Type B pancreatic cell (in vitro differentiated cells): ENCODE results near the gene PPP1R15B. TPM values are rescaled to one million over a fixed set of nuclear protein-coding genes. Genes with fewer than 3 reads are reported as not detected.

ENCODE experiments used
- DNase-seq: peaks from one replicate; pipeline ENCODE4 v3.0.0; 2021; ENCODE audit warnings: mixed read lengths; ENCODE audit not compliant: unreplicated experiment; ENCODE audit errors: extremely low spot score
- H3K27ac Mint-ChIP-seq: 2 replicates; pipeline ENCODE4 v1.8.0; 2021; ENCODE audit warnings: mild to moderate bottlenecking, mixed read lengths
- H3K27me3 Mint-ChIP-seq: 2 replicates; pipeline ENCODE4 v1.8.0; 2021; ENCODE audit warnings: mixed read lengths
- H3K36me3 Mint-ChIP-seq: 2 replicates; pipeline ENCODE4 v1.8.0; 2021; ENCODE audit warnings: mixed read lengths
- H3K4me1 Mint-ChIP-seq: one replicate; pipeline ENCODE4 v1.8.0; 2021; ENCODE audit warnings: mixed read lengths; ENCODE audit not compliant: unreplicated experiment
- H3K4me3 Mint-ChIP-seq: 2 replicates; pipeline ENCODE4 v1.8.0; 2021; ENCODE audit warnings: mild to moderate bottlenecking, mixed read lengths
- H3K9me3 Mint-ChIP-seq: 2 replicates; pipeline ENCODE4 v1.8.0; 2021; ENCODE audit warnings: mixed read lengths
- total RNA-seq: library from RNA; stranded (reverse); gene quantifications from 2 replicates; pipeline ENCODE4 v1.2.1, GENCODE V29; 2021; ENCODE audit warnings: low replicate concordance
- TF ChIP-seq, protein P1 (sequence below): fragments of 200-600 bp; sonication (generic); conservative IDR thresholded peaks from 2 replicates; pipeline ENCODE4 v1.5.0; 2021; ENCODE audit warnings: antibody characterized with exemption, mild to moderate bottlenecking

The PPP1R15B gene
- total RNA-seq, 1 donor from 2014 or later: 43.3 TPM

DNA sequence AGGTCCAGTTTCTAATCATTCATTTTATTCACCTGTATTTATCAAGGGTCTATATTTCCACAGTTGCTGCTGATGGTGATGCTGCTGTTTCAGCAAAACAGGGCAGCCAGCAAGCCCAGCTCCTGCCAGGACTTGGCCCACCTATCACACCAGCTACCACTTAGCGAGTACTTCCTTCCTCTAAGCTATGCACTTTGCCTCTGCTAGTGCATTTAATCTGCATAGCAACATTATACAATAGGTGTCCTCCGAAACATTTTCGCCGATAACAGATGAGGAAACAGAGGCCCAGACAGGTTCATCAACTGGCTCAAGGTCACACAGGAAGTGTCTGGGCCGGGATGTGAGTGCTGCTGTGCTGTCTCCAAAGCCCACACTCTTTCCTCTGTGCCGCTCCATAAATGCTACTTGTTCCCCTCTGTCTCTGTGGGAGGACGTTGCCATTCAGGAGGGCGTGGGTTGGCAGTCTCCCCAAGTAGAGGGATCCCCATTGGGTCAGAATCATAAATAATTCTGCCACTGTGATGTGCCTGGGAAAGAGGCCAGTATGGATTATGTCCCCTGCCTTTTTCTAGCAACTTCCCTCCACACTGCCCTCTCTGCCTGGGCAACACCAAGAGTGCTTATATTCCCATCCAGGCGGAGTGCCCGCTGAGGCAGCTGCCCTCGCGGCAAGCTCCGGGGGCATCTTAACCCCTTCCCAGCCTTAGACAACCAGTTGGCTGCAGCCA, 42.5 kb downstream of the PPP1R15B start:
- peaks cover 29% of the 10 kb centered on the region for H3K27me3 Mint-ChIP-seq
- TF ChIP-seq, protein P1, sequence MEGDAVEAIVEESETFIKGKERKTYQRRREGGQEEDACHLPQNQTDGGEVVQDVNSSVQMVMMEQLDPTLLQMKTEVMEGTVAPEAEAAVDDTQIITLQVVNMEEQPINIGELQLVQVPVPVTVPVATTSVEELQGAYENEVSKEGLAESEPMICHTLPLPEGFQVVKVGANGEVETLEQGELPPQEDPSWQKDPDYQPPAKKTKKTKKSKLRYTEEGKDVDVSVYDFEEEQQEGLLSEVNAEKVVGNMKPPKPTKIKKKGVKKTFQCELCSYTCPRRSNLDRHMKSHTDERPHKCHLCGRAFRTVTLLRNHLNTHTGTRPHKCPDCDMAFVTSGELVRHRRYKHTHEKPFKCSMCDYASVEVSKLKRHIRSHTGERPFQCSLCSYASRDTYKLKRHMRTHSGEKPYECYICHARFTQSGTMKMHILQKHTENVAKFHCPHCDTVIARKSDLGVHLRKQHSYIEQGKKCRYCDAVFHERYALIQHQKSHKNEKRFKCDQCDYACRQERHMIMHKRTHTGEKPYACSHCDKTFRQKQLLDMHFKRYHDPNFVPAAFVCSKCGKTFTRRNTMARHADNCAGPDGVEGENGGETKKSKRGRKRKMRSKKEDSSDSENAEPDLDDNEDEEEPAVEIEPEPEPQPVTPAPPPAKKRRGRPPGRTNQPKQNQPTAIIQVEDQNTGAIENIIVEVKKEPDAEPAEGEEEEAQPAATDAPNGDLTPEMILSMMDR: no peak
- H3K9me3 Mint-ChIP-seq: no peaks in the 10 kb centered on the region
- no peak overlapping the region for H3K4me3 Mint-ChIP-seq
- no peak overlapping the region for H3K27ac Mint-ChIP-seq
- peaks cover 4% of the 10 kb centered on the region for H3K36me3 Mint-ChIP-seq
- H3K4me1 Mint-ChIP-seq: no peaks in the 10 kb centered on the region
- no peak for DNase-seq

DNA sequence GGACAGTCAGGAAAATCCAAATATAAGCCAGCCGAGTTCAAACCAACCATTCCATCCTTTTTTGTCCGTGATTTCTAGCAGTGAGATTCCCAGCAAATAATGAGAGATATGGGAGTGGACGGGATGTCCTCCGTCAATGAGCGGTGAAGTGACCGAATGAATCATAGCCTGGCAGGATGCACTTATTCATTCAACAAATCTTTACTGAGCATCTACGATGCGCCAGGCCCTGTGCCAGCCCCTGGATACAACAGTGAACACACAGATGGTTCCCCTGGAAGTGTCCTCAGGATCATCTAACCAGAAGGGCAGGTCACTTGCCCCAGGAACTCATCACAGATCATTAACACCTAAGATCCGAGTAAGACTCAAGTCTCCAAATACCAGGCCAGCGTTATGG, 43.7 kb downstream of the PPP1R15B start:
- TF ChIP-seq, protein P1: no peak
- Mint-ChIP-seq H3K27me3 (peaks cover 29% of the 10 kb centered on the region), H3K9me3 (no peaks in the 10 kb centered on the region), H3K27ac (no peak overlapping the region), H3K36me3 (peaks cover 4% of the 10 kb centered on the region), H3K4me1 (peaks cover 6% of the 10 kb centered on the region), H3K4me3 (no peak overlapping the region)
- DNase-seq: no peak

DNA sequence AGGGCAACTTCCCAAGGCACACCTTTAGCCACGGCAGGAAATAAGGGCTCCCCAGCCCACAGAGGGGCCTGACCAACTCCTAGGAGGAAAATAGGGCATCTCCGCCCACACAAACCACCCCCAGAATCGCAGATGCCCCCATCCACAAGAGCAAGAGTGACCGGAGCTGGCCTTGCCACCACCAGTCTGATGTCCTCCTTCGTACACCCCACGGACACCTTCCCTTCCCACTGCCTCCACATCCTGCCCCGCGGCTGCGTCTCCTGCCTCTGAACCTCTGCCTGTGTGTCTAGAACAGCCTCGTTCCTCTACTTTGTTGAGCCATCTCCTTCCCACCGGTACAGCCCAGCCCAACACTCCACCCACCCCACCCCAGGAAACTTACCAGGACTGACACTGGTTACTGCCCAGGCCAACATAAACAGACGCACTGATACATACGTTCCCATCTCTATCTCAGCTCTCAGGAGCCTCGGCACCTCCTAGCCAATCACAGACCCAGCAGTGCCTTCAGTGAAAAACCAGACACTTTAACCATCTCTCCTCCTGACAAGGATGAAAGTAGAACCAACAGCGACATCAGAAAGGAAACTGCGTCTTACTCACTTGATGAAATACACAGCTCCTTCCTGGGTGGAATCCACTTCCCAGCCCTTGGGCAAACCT, 44.3 kb downstream of the PPP1R15B start:
- no peak overlapping the region for H3K27ac Mint-ChIP-seq
- H3K4me1 Mint-ChIP-seq: peaks cover 11% of the 10 kb centered on the region
- H3K9me3 Mint-ChIP-seq: no peaks in the 10 kb centered on the region
- DNase-seq: no peak
- peaks cover 24% of the 10 kb centered on the region for H3K27me3 Mint-ChIP-seq
- no peak overlapping the region for H3K4me3 Mint-ChIP-seq
- TF ChIP-seq, protein P1: no peak
- H3K36me3 Mint-ChIP-seq: peaks cover 4% of the 10 kb centered on the region

DNA sequence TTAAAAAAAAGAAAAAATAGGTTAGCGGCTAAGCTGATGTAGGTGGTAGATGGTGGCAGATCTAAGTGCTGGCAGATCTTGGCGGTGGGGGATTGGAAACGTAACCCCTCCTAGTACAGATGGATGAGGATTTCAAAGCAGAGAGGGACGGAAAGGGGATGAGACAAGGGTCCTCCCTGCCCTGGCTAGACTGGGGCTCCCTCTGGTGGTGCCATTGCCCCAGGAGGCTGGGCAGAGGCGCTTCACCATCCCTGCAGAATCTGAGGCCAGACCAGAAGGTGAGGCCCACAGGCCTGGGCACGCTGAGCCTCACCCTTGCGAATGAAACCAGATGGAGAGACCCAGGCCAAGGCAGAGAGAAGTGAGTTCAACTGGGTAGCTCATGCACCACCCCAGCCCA, 44.9 kb downstream of the PPP1R15B start:
- no peak overlapping the region for H3K27ac Mint-ChIP-seq
- DNase-seq: no peak
- TF ChIP-seq, protein P1: peak; percentile 60
- no peaks in the 10 kb centered on the region for H3K9me3 Mint-ChIP-seq
- H3K27me3 Mint-ChIP-seq: peaks cover 18% of the 10 kb centered on the region
- no peak overlapping the region for H3K4me3 Mint-ChIP-seq
- peaks cover 11% of the 10 kb centered on the region for H3K4me1 Mint-ChIP-seq
- H3K36me3 Mint-ChIP-seq: peaks cover 4% of the 10 kb centered on the region

DNA sequence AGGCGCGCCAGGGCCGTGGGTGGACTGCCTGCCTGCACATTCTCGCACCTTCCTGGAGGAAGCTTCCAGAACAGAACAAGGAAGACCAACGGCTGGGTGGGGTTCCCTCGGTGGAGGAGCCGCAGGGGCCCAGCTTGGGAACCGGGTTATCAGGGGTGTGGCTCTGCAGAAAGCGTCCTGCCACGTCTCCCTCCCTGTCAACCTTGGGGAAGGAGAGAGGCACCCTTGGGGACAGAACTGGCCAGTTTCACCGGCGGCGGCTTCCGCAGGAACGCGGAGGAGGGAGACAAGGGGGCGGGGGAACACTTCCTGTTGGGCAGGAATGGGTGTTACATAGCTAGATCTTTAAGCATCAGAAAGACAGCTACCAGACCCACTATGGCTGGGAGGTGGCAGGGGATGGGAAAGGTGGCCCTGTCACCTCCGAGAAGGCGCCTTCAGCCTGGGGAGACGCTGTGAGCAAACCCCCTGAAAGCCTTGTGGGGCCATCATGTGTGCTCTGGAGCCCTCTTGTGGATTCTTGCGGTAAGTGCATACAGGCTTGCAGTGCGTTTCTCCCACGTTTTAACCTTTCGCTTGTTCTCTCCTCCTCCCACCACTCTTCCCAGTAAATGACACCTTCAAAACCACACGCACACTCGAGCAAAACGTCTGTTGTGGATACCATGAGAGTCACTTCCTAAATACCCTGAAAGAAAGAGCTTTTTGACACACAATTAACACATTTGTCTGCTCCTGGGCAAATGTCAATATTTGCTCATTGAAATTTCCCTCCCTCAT, 48.1 kb downstream of the PPP1R15B start:
- Mint-ChIP-seq H3K27ac (peak overlapping the region; percentile 57), H3K27me3 (peaks cover 11% of the 10 kb centered on the region), H3K9me3 (no peaks in the 10 kb centered on the region)

More for the DNA sequence above, 48.1 kb downstream of the PPP1R15B start:
- Mint-ChIP-seq H3K36me3 (peaks cover 4% of the 10 kb centered on the region), H3K4me3 (peak overlapping the region; percentile 63), H3K4me1 (peaks cover 23% of the 10 kb centered on the region)
- peak; percentile 77 for DNase-seq
- TF ChIP-seq, protein P1: peak; percentile 99
